GM18508 (cell line): ENCODE data around the gene DPF3.

ENCODE experiments used
- ATAC-seq: cut with Tn5 transposase; IDR thresholded peaks from one replicate; pipeline ENCODE4 v1.9.1; 2021; ENCODE audit warnings: moderate number of reproducible peaks; ENCODE audit not compliant: insufficient read depth, unreplicated experiment

The DPF3 gene

DNA sequence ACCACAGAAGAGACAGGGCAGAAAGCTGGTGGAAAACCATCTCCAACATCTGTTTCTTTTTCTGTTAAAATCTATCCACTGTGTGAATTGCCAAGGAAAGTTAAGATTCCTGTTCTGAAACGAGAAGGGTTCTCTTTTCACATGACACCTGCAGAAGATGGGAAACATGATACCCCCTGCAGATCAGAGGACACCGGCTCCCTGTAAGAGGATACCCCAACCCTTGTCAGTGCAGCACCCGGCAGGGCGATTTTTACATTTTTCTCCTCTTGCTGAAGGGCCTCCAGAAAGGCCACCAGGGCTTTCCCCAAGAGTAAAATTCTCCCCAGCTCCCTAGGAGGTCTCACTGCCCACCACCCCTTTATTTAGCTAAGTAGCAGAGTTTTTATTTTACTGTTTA, 48.2 kb downstream of the DPF3 start:
- no peak for ATAC-seq

DNA sequence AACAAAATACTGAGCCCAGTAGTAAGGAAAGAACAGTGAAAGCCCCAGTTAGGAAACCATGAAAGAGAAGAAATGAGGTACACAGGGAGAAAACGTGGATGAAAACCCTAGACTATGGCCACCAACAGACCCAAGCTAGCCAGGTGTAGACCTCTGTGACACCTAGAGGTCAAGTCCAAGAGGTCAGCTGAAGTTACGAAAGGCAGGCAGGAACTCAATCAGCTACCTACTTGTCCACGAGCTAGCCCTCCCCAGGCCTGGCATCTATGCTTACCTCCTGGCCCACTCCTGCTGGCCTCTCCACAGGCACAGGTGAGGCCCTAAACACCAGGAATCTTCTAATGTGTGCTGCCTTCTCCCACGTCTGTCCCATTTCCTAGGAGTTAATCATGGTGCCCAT, 48.7 kb downstream of the DPF3 start:
- ATAC-seq: no peak

DNA sequence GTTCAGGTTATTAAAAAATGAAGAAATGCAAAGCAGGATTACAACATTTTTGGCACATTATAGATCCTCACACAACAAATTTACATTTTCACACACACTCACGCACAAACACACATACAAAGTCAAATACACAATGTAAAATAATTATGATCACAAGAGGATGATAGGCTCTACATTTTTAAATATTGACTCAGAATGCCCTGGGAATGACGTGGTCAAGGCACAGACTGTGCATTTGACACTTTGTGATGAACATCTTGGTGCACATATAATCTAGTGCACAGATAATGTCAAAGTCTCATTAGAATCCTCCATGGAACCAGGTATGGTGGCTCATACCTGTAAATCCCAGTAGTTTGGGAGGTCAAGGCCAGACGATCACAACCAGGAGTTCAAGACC, 49.4 kb downstream of the DPF3 start:
- no peak for ATAC-seq

DNA sequence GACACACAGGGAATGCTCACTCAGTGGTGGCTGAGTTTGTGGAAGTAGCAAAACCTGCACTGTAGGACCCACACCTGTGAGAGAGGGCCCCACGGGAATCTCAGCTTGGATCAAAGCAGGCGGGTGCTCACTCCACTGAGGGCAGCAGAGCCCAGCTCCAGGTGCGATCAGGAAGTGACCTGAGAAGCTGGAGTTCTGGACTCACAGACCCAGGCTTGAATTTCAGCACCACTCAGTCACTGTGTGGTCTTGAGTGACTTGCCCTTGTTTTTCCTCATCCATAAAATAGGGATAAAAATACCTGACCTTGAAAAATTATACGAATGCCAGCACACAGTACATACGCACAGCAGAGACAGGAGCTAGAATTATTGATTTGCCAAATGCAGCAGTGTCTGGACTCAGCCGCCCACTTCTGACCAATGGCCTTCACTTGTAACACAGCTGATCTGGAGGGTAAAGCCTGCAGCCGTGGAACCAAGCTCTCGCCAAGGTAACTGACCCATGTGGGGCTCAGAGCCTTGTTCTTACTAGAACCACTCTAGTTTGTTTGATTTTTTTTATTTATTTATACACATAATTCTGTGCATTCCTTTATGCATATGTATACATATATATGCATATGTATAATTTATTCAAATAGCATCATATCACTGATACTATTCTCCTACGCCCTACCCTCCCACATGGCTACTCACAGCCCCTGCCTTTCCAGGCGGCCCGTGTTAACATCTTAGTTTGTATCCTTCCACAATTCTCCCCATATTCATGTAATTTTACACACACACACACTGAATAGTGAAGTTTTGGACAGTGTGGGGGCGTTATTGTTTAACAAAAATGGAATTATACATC, 53.9 kb downstream of the DPF3 start:
- ATAC-seq: no peak

DNA sequence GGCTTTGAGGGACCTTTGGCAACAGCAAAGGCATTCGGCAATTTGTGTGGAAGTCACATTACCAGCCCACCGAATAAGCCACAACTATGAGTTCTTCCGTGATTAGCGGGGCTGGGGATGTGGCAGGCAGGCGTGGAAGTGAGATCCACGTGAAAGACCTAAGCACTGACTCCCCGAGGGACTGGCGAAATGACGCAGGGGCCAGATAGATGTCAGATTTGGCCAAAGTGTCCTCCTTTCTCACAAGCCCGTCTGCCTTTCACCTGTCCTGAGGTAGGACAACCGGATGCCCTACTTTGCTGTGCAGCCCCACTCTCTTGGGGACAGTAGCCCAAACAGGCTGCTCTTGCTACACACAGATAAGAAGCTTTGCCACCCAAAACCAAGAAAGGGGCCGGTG, 54.5 kb downstream of the DPF3 start:
- ATAC-seq: no peak

DNA sequence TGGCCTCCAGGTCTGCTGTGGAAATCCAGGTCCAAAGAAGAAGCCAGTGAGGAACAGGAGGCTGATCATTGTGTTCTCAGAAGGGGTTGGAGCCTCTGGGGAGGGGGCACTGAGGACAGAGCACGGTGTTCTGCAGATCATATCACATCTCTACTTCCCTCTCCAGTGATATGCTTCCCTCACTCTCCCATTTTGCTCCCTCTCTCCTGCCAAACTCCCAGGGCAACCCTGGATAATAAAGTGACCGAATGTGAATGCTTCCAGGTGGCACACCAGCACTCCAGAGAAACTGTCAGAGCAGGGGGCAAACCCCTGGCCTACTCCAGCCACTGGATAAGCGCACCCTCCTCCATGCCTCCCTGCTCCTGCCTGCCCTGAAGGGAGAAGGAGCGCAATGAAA, 57.8 kb downstream of the DPF3 start:
- ATAC-seq: no peak

DNA sequence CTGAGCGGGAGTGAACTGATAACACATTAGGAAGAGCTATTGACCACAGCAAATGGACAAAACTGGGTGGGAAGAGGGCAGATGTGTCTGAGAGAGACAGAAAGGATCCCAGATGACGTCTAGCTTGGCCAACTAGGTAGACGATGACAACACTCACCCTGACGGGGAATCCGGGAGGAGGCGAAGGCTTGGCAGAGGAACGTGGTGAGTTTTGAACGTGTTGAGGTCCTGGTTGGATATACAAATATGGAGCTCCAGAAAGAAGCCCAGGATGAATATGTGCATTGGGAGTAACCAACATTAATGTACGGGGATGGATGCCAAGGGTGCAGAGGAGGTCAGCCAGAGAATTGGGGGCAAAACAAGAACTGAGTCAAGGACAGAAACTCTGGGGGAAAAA, 60.7 kb downstream of the DPF3 start:
- no peak for ATAC-seq

DNA sequence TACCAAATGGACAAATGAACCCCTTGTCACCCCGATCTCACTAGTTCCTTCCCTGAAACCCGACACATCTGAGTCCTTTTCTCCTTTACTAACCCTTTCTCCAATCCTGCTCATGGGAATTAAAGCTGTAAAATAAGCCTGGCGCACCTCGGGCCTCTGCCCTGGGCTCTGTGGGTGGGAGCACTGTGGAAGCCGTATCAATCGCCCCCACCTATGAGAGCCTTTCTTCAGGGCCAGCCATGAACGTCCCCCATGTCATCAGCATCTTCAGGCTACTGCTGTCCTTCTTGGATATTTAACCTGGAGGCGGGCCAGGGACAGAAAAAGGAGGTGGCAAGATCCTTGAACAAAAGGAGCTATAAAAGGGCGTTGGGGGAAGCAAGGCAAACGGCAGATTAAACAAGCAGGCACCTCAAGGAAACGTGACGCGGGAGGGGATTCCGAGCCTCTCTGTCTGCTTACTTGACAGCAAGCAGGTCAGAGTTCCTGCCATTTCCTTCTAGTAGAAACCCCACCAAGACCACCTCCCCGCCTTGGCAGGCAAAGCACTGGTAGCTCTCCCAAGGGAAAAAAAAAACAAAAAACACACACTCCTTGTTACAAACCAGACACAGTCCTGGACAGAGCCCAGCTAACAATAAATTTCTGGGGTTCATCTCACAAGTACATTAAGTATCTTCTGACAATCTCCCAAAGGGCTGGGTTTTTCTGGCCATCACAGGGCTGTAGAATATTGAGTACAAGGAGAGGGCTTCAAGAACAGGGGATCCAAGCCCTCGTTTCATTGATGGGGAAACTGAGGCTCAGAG, 62.9 kb downstream of the DPF3 start:
- ATAC-seq: no peak

DNA sequence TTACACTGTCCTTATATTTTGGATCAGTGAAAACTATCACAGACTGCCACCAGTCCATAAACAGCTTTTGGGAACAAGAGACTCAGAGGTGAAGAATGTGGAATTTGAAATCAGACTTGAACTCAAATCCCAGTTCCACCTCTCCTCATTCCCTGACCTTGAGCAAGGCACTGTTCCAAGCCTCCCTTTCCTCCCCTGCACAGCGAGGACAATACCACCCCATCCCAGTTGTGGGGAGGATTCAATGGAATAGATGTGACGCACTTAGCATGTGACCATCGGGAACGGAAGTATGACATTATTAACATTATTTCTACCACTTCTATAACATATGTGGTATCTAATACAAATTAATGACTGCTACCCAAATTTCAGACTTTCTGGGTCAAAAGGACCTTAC, 63.5 kb downstream of the DPF3 start:
- ATAC-seq: no peak

DNA sequence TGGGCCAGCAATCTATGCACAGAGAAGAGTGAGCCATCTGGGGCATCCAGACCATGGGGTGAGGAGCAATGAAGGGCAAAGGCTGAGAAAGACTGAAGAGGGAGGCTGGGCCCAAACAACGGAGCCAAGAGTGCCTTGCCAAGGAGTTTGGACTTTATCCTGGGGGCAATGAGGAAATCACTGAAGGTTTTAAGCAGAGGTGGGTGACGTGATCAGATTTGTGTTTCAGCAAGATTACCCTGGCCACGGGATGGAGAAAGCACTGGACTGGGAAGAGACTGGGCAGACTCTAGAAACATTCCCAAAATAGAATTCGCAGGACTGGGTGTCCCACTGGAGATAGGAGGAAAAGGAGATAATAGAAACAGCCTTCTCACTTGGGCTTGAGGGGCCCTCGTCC, 65.3 kb downstream of the DPF3 start:
- no peak for ATAC-seq

DNA sequence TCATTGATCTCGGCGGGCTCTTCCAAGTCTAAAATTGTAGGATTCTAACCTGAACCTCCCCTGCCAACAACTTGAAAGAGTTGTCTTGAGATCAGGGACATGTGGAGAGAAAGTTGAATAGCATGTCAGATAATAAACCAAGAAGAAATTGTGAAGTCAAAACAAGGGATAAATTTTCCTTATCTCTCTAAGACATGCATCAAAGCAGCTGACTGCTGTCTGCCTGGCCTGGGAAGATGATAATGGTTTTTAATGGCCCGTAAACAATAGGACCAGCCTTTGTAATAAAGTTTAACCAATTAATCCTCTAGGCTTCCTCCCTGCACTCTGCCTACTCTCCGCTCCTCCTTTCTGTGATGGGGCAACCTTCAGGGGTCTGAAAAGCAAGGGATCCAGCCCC, 67.9 kb downstream of the DPF3 start:
- ATAC-seq: no peak

DNA sequence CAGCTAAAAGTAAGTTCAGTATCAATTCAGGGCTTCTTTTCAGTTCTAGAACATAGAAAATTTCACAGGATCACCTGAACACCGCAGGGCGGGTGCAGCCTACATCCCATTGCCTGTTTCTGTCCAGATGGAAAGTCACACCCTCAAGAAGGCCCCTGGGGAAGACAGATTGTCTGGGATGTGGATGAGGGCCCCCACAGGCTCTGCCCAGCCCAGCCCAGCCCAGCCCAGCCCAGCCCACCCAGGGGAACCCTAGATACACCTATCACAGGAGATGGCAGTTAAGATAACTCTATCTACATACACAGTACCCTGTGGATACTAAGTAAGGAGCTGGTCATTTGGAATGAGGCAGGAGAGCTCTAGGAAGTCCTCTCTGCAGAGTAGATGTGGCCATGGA, 68.4 kb downstream of the DPF3 start:
- ATAC-seq: no peak

DNA sequence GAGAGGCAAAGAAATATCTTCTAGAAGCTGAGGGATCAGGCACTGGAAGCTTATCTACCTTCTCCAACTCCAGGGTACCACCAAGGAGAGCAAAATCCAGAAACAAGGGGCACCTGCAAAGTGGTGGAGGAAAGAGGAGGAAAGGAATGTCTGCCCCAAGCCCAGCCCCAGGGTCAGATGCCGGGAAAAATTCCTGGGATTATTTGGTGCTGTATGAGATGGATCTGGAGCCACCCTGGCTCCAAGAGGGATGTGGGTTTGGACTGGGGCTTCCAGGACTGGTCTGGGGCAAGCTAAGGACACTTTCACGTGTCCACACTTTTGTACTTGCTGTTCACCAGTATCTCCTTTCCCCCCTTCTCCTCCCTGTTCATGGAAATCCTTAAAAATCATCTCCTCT, 69.8 kb downstream of the DPF3 start:
- no peak for ATAC-seq

DNA sequence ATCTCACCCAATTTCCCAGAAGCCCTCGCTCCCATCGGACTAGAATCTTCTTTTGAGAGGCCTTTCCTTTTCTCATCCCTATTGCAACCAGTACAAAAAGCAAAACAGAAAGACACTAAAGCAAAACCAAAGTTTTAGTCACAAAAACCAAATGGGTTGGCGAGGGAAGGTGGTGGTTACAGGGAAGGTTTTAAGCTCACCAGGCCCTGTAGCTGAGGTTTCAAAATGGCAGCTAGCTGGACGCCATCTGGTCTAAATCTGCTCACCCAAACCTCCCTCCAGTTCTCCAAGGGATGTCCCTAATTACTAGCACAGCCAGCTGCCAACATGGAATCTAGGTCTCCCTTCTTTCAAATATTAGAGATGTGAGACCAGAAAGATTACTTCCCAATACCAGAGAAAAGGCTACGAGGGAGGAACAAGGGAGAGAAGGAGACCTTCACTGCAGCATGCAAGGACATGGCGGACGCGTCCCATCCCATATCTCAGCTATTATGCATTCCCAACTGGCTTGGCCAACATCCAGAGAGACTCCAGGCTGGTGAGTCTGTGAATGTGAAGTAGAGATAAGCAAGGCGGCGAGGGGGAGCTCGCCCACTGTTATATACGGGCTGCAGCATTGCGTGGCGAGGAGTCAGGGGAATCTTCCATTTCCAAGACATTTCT, 70.8 kb downstream of the DPF3 start:
- ATAC-seq: no peak

DNA sequence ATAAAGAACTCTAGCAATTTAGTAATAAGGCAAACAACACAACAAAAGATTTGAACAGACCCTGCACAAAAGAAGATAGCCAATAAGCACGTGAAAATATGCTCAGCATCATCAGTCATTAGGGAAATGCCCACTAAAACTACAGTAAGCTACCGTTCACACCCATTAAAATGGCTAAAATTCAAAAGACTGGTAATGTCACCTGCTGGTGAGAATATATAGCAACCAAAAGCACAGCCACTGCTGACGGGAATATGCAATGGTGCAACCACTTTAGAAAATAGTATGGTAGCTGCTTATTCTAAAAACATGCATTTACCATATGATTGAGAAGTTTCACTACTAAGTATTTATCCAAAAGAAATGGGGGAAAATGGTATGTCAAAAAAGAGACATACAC, 74.9 kb downstream of the DPF3 start:
- ATAC-seq: no peak

DNA sequence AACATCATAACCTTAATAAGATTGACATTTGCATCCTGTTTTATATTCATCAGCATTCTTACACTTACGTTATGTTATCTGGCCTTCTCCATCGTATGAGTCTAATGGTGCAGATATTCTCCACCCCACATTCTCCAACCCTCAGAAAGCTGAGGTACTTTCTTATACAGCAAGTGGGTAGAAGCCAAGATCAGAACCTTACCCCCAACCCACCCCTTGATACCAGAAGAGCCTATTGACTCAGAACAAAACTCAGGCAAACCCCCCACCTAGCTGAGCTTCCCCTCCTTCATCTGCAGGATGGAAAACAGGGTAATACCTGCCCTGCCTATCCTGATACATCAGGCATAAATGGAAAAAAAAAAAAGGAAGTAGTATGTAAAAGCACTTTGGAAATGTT, 77.6 kb downstream of the DPF3 start:
- no peak for ATAC-seq

DNA sequence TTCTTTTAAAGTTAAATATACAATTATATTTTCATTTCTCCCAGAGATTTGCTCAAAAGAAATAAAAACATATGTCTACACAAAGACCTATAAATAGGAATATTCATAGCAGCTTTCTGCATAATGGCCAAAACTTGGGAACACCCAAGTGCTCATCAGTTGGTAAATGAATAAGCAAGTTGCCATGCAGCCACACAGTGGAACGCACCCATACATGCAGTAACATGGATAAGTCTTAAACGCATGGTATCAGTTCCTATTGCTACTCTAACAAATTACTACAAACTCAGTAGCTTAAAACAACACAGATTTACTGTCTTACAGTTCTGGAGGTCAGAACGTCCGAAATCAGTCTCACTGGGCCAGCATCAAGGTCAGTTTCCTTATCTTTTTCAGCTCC, 78.5 kb downstream of the DPF3 start:
- ATAC-seq: no peak

DNA sequence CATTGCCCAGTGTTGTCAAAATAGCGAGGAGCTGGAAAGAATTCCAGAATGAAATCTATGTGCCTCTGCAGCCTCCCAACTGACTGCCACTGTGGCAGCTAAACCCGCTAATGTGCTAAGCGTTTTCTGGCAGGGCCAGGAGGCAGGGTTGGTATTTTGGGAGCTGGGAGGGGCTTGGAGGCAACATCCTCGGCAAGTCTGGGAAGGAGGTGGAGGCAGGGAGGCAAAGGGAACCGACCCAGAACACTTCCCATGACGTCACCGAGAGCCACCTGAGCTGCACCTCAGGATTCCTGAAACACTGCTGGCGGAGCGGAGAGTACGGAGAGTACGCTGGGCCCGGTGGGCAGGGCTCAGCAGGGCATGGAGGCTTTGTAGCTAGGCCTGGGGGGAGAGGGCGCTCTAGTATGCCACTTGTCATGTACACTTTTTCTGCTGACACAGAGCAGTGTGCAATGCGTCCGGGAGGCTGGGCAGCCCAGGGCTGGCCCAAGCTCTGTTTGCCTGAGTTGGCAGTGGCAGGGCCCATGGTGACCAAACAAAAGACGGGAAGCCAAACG, 81.5 kb downstream of the DPF3 start:
- ATAC-seq: no peak

DNA sequence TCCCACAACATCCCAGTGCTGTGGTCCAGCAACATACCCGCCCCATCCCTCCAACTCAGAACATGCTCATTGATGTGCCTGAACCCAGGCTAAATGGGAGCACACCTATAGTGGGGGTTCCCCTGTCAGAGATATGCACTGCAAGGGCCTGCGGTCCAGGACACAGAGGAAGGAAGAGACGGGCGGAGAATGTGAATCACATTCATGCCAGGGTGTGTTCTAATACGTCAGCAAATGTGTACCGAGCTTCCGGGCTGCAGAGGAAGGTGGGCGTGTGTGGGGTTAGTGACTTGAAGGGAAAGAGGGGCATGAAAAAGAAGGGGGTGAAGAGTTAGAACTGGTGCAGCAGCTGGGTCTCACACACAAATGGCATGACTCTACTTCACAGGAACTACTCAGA, 83.7 kb downstream of the DPF3 start:
- no peak for ATAC-seq

DNA sequence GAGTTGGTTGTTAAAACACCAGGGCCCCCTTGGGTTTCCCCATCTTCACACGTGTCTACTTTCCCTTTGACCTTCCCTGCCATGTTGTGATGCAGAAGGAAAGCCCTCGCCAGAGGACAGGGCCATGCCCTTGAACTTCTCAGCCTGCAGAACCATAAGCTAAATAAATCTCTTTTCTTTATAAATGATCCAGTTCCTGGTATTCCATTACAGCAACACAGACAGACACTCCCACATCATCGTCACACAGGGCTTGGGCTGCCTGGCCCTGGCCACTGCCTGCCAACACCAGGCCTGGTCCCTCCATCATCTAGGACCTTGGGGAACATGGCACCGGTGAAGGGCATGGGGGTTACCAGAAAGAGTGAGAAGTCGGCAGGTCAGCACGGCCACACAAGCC, 84.8 kb downstream of the DPF3 start:
- ATAC-seq: no peak

DNA sequence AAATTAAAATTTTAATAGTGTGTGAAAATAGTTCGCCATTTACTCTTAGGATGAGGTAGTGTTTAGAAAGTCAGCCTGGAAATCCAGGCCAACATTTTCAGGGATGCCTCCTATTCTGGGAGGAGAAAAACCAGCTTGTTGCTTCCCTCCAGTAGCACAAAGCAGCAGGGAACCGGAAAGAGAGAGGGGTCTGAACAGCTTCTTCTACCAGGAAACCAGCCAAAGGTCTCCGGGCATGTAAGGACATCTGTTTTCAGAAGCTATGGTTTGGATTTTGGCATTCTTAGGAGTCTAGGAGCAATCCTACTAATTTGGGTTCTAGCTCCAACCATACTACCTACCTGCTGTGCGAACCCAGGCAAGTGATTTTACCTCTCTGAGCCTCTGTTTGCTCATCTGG, 85.3 kb downstream of the DPF3 start:
- ATAC-seq: no peak
